Hepatocyte (in vitro differentiated cells): Measurements from ENCODE around the gene CCDC142. TPM values are rescaled to one million over a fixed set of nuclear protein-coding genes. Genes with fewer than 3 reads are reported as not detected.
A peak's percentile ranks its signal among the peaks of the same experiment; 100 is the strongest.

Source experiments
- DNase-seq: peaks from one replicate; pipeline ENCODE4 v3.0.0-alpha.2; 2016; ENCODE audit warnings: low spot score
- H2AFZ ChIP-seq: fragments of 200-600 bp; sonication (generic); 2 replicates; pipeline ENCODE4 v1.6.0; 2016; ENCODE audit warnings: antibody characterized with exemption, mild to moderate bottlenecking
- H3K27ac ChIP-seq: fragments of 200-600 bp; sonication (generic); 2 replicates; pipeline ENCODE4 v1.5.1; 2016; ENCODE audit warnings: mild to moderate bottlenecking
- H3K27me3 ChIP-seq: fragments of 200-600 bp; sonication (generic); 2 replicates; pipeline ENCODE4 v1.6.1; 2016
- H3K36me3 ChIP-seq: fragments of 200-600 bp; sonication (generic); replicated peaks from 2 replicates; pipeline ENCODE4 v1.5.1; 2016; ENCODE audit warnings: low read depth; ENCODE audit not compliant: insufficient read depth
- H3K4me1 ChIP-seq: fragments of 200-600 bp; sonication (generic); 2 replicates; pipeline ENCODE4 v1.5.1; 2016; ENCODE audit warnings: mild to moderate bottlenecking, moderate library complexity; ENCODE audit not compliant: insufficient read depth
- H3K4me2 ChIP-seq: fragments of 200-600 bp; sonication (generic); 2 replicates; pipeline ENCODE4 v1.6.0; 2016
- H3K4me3 ChIP-seq: fragments of 200-600 bp; sonication (generic); 2 replicates; pipeline ENCODE4 v1.5.1; 2016; ENCODE audit warnings: mild to moderate bottlenecking
- H3K79me2 ChIP-seq: fragments of 200-600 bp; sonication (generic); 2 replicates; pipeline ENCODE4 v1.6.0; 2017; ENCODE audit warnings: mild to moderate bottlenecking
- H3K9me2 ChIP-seq: fragments of 200-600 bp; sonication (generic); replicated peaks from 2 replicates; pipeline ENCODE4 v1.6.0; 2017; ENCODE audit warnings: mild to moderate bottlenecking; ENCODE audit not compliant: insufficient read depth
- H3K9me3 ChIP-seq: fragments of 200-600 bp; sonication (generic); 2 replicates; pipeline ENCODE4 v1.5.1; 2016; ENCODE audit warnings: low read depth, mild to moderate bottlenecking
- H4K20me1 ChIP-seq: fragments of 200-600 bp; sonication (generic); 2 replicates; pipeline ENCODE4 v1.6.0; 2016; ENCODE audit warnings: mild to moderate bottlenecking; ENCODE audit not compliant: insufficient read depth, poor library complexity, severe bottlenecking
- EZH2 ChIP-seq: fragments of 200-600 bp; sonication (generic); IDR thresholded peaks from 2 replicates; pipeline ENCODE4 v1.6.1; 2016; ENCODE audit warnings: antibody characterized with exemption, mild to moderate bottlenecking, borderline replicate concordance
- EZH2phosphoT487 ChIP-seq: fragments of 200-600 bp; sonication (generic); IDR thresholded peaks from one replicate; pipeline ENCODE4 v1.6.1; 2018; ENCODE audit warnings: antibody characterized with exemption, mild to moderate bottlenecking, low read depth, moderate library complexity; ENCODE audit not compliant: unreplicated experiment, severe bottlenecking
- WGBS: methylation state at CpG from one replicate; pipeline ENCODE4 v1.1.6; 2016; ENCODE audit warnings: low lambda C conversion rate; ENCODE audit errors: missing lambda C conversion rate; 5-methylcytosine and 5-hydroxymethylcytosine counted together
- polyA plus RNA-seq: library from polyadenylated mRNA; unstranded; fragments of >200 nt; fragmentation: Nextera tagmentation; extraction: Ambion mirVana; gene quantifications from 2 replicates; pipeline ENCODE4 v1.2.1, GENCODE V29; 2016
- total RNA-seq: library from RNA; depleted of rRNA; stranded (reverse); fragments of >200 nt; gene quantifications from 2 replicates; pipeline ENCODE4 v1.2.3, GENCODE V29; 2014
- TF ChIP-seq, protein P1 (sequence below): fragments of 200-600 bp; sonication (generic); IDR thresholded peaks from 2 replicates; pipeline ENCODE4 v1.5.1; 2016; ENCODE audit warnings: antibody characterized with exemption, mild to moderate bottlenecking; ENCODE audit not compliant: poor library complexity

CCDC142 gene
- total and polyA plus RNA-seq, 2 experiments from 2014 or later, result 11.6 to 16.6 TPM

DNA sequence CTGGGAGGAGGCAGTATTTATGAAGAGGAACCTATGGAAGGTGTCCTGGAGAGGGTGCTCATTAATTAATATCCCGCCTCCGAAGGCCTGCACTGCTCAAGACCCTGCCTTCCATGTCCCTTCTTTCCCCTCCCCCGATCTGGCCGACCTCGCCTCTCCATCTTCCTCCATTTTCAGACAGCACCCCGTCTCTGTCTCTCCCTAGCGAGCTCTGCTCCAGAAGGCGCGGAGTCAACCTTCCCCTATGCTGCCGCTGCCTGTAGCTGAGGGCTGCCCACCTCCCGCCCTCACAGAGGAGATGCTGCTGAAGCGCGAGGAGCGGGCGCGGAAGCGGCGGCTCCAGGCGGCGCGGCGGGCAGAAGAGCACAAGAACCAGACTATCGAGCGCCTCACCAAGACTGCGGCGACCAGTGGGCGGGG lies 25.7 kb downstream of the CCDC142 start:
- H3K79me2 ChIP-seq, result peaks cover 31% of the 10 kb centered on the region
- peak overlapping the region; percentile 95 for H3K27ac ChIP-seq
- no peaks in the 10 kb centered on the region for H3K9me2 ChIP-seq
- no peaks in the 10 kb centered on the region for H3K36me3 ChIP-seq
- H3K4me3 ChIP-seq, result peak overlapping the region; percentile 23
- H3K4me1 ChIP-seq, result peaks cover 15% of the 10 kb centered on the region
- TF ChIP-seq EZH2, result no peak
- TF ChIP-seq, protein P1, sequence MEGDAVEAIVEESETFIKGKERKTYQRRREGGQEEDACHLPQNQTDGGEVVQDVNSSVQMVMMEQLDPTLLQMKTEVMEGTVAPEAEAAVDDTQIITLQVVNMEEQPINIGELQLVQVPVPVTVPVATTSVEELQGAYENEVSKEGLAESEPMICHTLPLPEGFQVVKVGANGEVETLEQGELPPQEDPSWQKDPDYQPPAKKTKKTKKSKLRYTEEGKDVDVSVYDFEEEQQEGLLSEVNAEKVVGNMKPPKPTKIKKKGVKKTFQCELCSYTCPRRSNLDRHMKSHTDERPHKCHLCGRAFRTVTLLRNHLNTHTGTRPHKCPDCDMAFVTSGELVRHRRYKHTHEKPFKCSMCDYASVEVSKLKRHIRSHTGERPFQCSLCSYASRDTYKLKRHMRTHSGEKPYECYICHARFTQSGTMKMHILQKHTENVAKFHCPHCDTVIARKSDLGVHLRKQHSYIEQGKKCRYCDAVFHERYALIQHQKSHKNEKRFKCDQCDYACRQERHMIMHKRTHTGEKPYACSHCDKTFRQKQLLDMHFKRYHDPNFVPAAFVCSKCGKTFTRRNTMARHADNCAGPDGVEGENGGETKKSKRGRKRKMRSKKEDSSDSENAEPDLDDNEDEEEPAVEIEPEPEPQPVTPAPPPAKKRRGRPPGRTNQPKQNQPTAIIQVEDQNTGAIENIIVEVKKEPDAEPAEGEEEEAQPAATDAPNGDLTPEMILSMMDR, result no peak
- TF ChIP-seq EZH2phosphoT487, result no peak
- H4K20me1 ChIP-seq, result no peaks in the 10 kb centered on the region
- 1% methylated on average over 27 of the region's 27 CpGs for WGBS
- no peak for DNase-seq
- H3K27me3 ChIP-seq, result no peaks in the 10 kb centered on the region
- peak overlapping the region; percentile 36 for H2AFZ ChIP-seq
- no peaks in the 10 kb centered on the region for H3K9me3 ChIP-seq
- H3K4me2 ChIP-seq, result peak overlapping the region; percentile 82

DNA sequence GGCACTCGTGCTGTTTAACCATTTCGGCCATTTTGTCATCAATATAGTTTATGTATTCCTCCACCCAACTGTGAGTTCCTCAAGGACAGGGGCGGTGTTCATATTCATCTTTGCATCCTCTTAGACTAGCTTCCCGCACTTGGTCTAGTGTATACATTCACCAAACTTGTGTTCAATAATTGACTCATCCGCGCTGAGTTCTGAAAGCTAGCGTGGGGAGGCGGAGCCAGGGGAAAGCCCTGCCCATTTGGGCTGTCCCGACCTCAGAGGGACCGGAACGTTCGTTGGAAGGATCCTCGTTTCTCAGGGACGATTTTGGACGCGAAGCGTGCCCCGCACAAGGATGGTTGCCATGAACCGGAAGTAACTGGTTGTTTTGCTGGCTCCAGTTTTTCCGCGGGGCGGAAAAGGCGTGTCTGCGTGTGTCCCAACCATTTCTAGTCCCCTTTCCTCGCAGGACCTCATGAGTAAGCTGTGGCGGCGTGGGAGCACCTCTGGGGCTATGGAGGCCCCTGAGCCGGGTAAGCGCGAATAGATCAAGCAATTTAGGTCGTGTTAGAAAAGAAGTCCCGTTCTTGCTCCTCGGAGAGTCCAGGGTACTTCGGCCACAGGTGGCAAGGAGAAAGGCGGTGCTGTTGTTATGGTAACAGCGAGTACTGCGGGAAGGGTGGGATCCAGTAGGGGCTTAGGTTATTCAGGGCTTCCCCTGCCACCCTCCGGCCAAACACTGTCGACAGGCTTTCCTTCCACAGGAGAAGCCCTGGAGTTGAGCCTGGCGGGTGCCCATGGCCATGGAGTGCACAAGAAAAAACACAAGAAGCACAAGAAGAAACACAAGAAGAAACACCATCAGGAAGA lies 27.9 kb downstream of the CCDC142 start, which contains the start of gene INO80B:
Gene INO80B (plus strand): TSS at position 434 of the 858 bp plus-strand sequence. CDS start 30 bp downstream, at position 464.
- peak within 1 kb of the TSS; percentile 46 for H2AFZ ChIP-seq
- H3K27ac ChIP-seq, result no peak within 1 kb of the TSS
- H3K4me3 ChIP-seq, result peak within 1 kb of the TSS; percentile 42
- peaks cover 25% of the 10 kb centered on the region for H3K79me2 ChIP-seq
- TF ChIP-seq EZH2, result no peak
- no peak for TF ChIP-seq EZH2phosphoT487
- TF ChIP-seq, protein P1, result no peak
- H3K27me3 ChIP-seq, result no peaks in the 10 kb centered on the region
- no peaks in the 10 kb centered on the region for H3K9me3 ChIP-seq
- H4K20me1 ChIP-seq, result no peaks in the 10 kb centered on the region
- 2% methylated on average over 40 of the region's 40 CpGs for WGBS
- no peaks in the 10 kb centered on the region for H3K9me2 ChIP-seq
- no peaks in the 10 kb centered on the region for H3K36me3 ChIP-seq
- DNase-seq, result peak; percentile 97
- peak within 1 kb of the TSS; percentile 82 for H3K4me2 ChIP-seq
- peaks cover 15% of the 10 kb centered on the region for H3K4me1 ChIP-seq

DNA sequence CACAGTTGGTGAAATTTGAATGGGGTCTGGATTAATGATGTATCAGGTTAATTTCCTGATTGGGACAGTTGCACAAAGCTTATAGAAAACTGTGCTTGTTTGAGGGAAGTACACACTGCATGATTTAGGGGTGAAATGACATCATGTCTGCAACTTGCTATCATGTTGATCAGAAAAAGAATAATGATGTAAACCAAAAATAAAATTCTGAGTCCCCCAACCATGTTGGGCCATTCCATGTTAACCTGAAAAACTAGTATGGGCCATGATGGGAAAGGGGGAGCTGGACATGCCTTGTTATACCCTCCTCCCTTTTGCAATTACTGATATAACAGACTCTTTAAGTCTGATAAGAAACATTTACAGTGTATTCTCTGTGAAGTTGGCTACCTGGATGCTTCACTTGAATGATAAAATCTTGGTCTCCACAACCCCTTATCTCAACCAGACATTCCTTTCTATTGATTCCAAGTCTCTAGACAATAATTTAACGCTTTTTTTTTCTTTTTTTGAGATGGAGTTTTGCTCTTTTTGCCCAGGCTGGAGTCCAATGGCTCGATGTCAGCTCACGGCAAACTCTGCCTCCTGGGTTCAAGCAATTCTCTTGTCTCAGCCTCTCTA lies 32.1 kb downstream of the CCDC142 start:
- TF ChIP-seq EZH2, result no peak
- no peak for TF ChIP-seq EZH2phosphoT487
- TF ChIP-seq, protein P1, result no peak
- DNase-seq, result no peak
- Histone ChIP-seq H3K27me3 (no peaks in the 10 kb centered on the region), H3K4me1 (peaks cover 8% of the 10 kb centered on the region), H3K79me2 (peaks cover 6% of the 10 kb centered on the region), H3K9me3 (no peaks in the 10 kb centered on the region), H2AFZ (no peak overlapping the region), H4K20me1 (no peaks in the 10 kb centered on the region), H3K36me3 (no peaks in the 10 kb centered on the region), H3K4me2 (no peak overlapping the region), H3K9me2 (no peaks in the 10 kb centered on the region), H3K27ac (no peak overlapping the region), H3K4me3 (no peak overlapping the region)
- 74% methylated on average over 3 of the region's 3 CpGs for WGBS
